Mesendoderm (in vitro differentiated cells): ENCODE results near the gene TRIM40.
"Not testable (repeated sequence)": the region's sequence is repeated elsewhere in the genome, so short reads cannot be mapped to it uniquely, and the experiment has no call there.

ENCODE experiments used
- DNase-seq: peaks from one replicate; pipeline ENCODE4 v3.0.0; 2013
- H2AK5ac ChIP-seq: 2 replicates; pipeline ENCODE4 v1.6.1; 2013; ENCODE audit warnings: low read length, inconsistent platforms
- H2BK120ac ChIP-seq: 2 replicates; pipeline ENCODE4 v1.6.1; 2013; ENCODE audit warnings: low read depth, mild to moderate bottlenecking, low read length, moderate library complexity, mixed read lengths
- H2BK15ac ChIP-seq: replicated peaks from 2 replicates; pipeline ENCODE4 v1.6.1; 2013; ENCODE audit warnings: low read depth, mild to moderate bottlenecking, moderate library complexity
- H2BK5ac ChIP-seq: 2 replicates; pipeline ENCODE4 v1.6.1; 2013; ENCODE audit warnings: low read length, inconsistent platforms
- H3K18ac ChIP-seq: 2 replicates; pipeline ENCODE4 v1.6.1; 2013; ENCODE audit warnings: mild to moderate bottlenecking, low read length, mixed read lengths
- H3K23ac ChIP-seq: one replicate; pipeline ENCODE4 v1.6.1; 2013; ENCODE audit warnings: low read length
- H3K27ac ChIP-seq: 2 replicates; pipeline ENCODE4 v1.5.1; 2013; ENCODE audit warnings: low read depth, mild to moderate bottlenecking, inconsistent platforms, low read length, moderate library complexity
- H3K27me3 ChIP-seq: 2 replicates; pipeline ENCODE4 v1.6.1; 2013; ENCODE audit warnings: low read length, control low read depth, mild to moderate bottlenecking, inconsistent platforms; ENCODE audit not compliant: insufficient read depth, poor library complexity
- H3K36me3 ChIP-seq: 2 replicates; pipeline ENCODE4 v1.6.1; 2013; ENCODE audit warnings: low read length, inconsistent platforms; ENCODE audit not compliant: control insufficient read depth, insufficient read depth
- H3K4ac ChIP-seq: one replicate; pipeline ENCODE4 v1.6.1; 2013; ENCODE audit warnings: low read depth, mild to moderate bottlenecking, low read length, moderate library complexity
- H3K4me1 ChIP-seq: 2 replicates; pipeline ENCODE4 v1.6.1; 2013; ENCODE audit warnings: low read depth, low read length, inconsistent platforms; ENCODE audit not compliant: control insufficient read depth
- H3K4me2 ChIP-seq: 2 replicates; pipeline ENCODE4 v1.6.1; 2013; ENCODE audit warnings: low read length
- H3K4me3 ChIP-seq: 2 replicates; pipeline ENCODE4 v1.5.1; 2013; ENCODE audit warnings: mild to moderate bottlenecking, low read length
- H3K56ac ChIP-seq: one replicate; pipeline ENCODE4 v1.6.1; 2013; ENCODE audit warnings: low read length
- H3K79me1 ChIP-seq: 2 replicates; pipeline ENCODE4 v1.6.1; 2013; ENCODE audit warnings: low read length, inconsistent platforms
- H3K79me2 ChIP-seq: 2 replicates; pipeline ENCODE4 v1.6.1; 2013; ENCODE audit warnings: mild to moderate bottlenecking, low read length; ENCODE audit not compliant: control insufficient read depth, insufficient read depth
- H3K9ac ChIP-seq: 2 replicates; pipeline ENCODE4 v1.6.1; 2013; ENCODE audit warnings: low read length, inconsistent platforms
- H4K5ac ChIP-seq: one replicate; pipeline ENCODE4 v1.6.1; 2013; ENCODE audit warnings: low read length
- H4K8ac ChIP-seq: one replicate; pipeline ENCODE4 v1.6.1; 2013; ENCODE audit warnings: low read depth, mild to moderate bottlenecking, control low read depth, low read length, moderate library complexity
- WGBS: extraction: QIAGEN DNeasy Blood & Tissue Kit; methylation state at CpG from one replicate; pipeline ENCODE4 v1.1.7; 2013; ENCODE audit warnings: low lambda C conversion rate, missing lambda C conversion rate; ENCODE audit not compliant: insufficient coverage; ENCODE audit errors: extremely low coverage; 5-methylcytosine and 5-hydroxymethylcytosine counted together

TRIM40 gene

DNA sequence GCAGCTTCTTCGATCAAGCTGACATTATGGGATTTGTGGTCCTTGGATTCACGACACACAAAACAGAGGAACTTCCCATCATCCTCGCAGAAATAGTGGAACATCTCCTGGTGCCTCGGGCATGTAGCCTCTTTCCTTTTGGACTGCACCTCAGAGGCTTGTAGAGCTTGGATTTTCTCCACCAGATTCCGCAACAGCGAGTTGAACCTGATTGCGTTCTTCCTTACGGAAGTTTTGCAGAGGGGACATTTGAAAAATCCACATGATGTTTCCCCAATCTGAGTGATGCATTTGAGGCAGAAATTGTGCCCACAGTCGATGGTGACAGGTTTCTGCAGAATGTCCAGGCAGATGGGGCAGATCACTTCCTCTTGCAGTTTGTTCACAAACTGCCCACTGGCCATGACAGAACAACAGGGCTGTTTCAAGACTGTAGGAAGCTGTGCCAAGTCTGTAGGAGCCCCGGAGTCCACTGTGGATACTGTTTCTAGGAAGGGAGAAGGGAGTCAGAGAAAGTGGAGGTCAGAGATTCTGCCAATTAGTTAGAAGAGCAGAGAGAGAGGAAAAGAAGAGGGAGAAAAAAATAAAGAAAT is 23.4 kb upstream of the TRIM40 start:
- no peaks in the 10 kb centered on the region for H3K36me3 ChIP-seq

DNA sequence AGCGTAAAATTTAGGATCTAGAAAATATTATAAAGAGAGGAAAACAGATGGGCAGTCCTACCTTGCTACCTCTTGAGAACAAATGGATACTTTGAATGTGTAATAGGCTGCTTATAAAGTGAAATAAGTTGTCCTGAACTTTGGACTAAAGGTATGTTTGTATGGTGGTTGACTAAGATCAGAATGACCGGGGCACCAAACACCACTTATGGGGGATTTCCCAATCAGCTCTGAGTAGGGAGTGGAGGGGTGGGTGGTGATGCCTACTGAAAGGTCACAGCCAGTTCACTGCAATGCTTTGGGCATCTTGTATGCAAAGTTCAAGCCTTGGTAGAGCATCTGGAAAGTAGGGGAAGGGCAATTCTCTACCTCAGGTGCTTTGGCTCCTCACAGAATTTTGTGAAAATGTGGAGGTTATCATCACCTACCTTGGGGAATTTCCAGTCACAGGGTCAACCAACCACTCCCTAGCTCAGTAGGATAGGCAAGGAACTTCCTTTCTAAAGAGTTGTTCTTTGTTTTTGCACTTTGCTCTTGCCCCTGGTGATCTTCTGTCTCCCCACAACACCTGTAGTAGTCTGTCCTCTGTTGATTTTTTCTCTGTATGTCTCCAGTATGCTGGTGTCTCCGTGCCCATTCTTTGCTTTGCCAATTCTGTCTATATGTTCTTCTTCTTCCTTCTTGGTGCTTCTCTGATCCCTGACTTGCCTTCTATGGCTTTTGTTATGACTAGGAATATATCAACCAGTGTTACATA is 22.8 kb upstream of the TRIM40 start, which contains the start of gene TRIM31:
TSS of gene TRIM31 (minus strand) at position 88 of the 757 bp plus-strand sequence. CDS start 285 bp downstream, outside the sequence.
- H4K8ac ChIP-seq, result no peak within 1 kb of the TSS
- H3K79me1 ChIP-seq, result no peaks in the 10 kb centered on the region
- WGBS, result 100% methylated on average over 1 of the region's 3 CpGs
- no peak within 1 kb of the TSS for H3K4me3 ChIP-seq
- H3K9ac ChIP-seq, result no peak within 1 kb of the TSS
- H3K23ac ChIP-seq, result no peak within 1 kb of the TSS
- H3K36me3 ChIP-seq, result no peaks in the 10 kb centered on the region
- H3K4me1 ChIP-seq, result no peaks in the 10 kb centered on the region
- no peak within 1 kb of the TSS for H4K5ac ChIP-seq
- no peaks in the 10 kb centered on the region for H3K79me2 ChIP-seq
- peaks cover 2% of the 10 kb centered on the region for H3K27me3 ChIP-seq
- no peak within 1 kb of the TSS for H2BK5ac ChIP-seq
- no peak for DNase-seq
- no peak within 1 kb of the TSS for H2AK5ac ChIP-seq
- no peak within 1 kb of the TSS for H2BK15ac ChIP-seq
- H2BK120ac ChIP-seq, result no peak within 1 kb of the TSS
- H3K56ac ChIP-seq, result no peak within 1 kb of the TSS
- H3K4ac ChIP-seq, result no peak within 1 kb of the TSS
- H3K4me2 ChIP-seq, result no peak within 1 kb of the TSS
- no peak within 1 kb of the TSS for H3K27ac ChIP-seq
- H3K18ac ChIP-seq, result no peak within 1 kb of the TSS

More for the DNA sequence above, 23.4 kb upstream of the TRIM40 start:
- Histone ChIP-seq H3K4me3 (no peak overlapping the region), H2BK5ac (no peak overlapping the region), H3K18ac (no peak overlapping the region), H3K27me3 (peaks cover 2% of the 10 kb centered on the region), H3K23ac (no peak overlapping the region), H4K8ac (no peak overlapping the region), H3K4me1 (no peaks in the 10 kb centered on the region), H3K9ac (no peak overlapping the region), H3K27ac (no peak overlapping the region), H3K79me1 (no peaks in the 10 kb centered on the region), H2BK15ac (no peak overlapping the region), H3K4ac (no peak overlapping the region), H4K5ac (no peak overlapping the region), H3K79me2 (no peaks in the 10 kb centered on the region), H3K4me2 (no peak overlapping the region), H2AK5ac (no peak overlapping the region), H3K56ac (no peak overlapping the region), H2BK120ac (no peak overlapping the region)
- WGBS, result no CpG with 5 or more reads among the region's 10 CpGs
- no peak for DNase-seq

DNA sequence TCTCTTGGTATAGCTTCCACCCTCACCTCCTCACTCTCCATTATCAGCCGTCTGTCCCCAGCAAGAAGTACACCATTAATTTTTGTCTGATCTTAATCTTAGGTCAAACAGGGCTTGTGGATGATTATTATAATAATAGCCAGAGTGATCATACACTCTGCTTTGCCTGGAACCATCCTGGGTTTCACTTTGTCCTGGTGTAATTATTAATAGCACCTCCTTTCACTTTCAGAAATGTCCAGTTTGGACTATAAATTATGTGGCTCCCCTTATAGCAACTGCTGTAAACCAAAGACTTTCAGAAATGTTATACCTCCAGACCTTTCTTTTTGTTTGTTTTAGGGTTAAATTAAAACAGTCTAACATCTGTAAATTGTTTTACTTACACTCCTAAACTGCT is 22.1 kb upstream of the TRIM40 start:
- H3K4me3 ChIP-seq, result no peak overlapping the region
- peaks cover 2% of the 10 kb centered on the region for H3K27me3 ChIP-seq
- no peak overlapping the region for H3K27ac ChIP-seq
- H3K4me2 ChIP-seq, result no peak overlapping the region
- DNase-seq, result no peak
- H4K5ac ChIP-seq, result no peak overlapping the region
- no peak overlapping the region for H2AK5ac ChIP-seq
- no peak overlapping the region for H2BK120ac ChIP-seq
- no peak overlapping the region for H2BK15ac ChIP-seq
- H2BK5ac ChIP-seq, result no peak overlapping the region
- no peak overlapping the region for H3K23ac ChIP-seq
- H3K79me1 ChIP-seq, result no peaks in the 10 kb centered on the region
- WGBS, result no CpG with 5 or more reads among the region's 1 CpG
- no peaks in the 10 kb centered on the region for H3K79me2 ChIP-seq
- no peaks in the 10 kb centered on the region for H3K36me3 ChIP-seq
- H3K9ac ChIP-seq, result no peak overlapping the region
- H3K4ac ChIP-seq, result no peak overlapping the region
- no peak overlapping the region for H4K8ac ChIP-seq
- no peaks in the 10 kb centered on the region for H3K4me1 ChIP-seq
- H3K18ac ChIP-seq, result no peak overlapping the region
- no peak overlapping the region for H3K56ac ChIP-seq

DNA sequence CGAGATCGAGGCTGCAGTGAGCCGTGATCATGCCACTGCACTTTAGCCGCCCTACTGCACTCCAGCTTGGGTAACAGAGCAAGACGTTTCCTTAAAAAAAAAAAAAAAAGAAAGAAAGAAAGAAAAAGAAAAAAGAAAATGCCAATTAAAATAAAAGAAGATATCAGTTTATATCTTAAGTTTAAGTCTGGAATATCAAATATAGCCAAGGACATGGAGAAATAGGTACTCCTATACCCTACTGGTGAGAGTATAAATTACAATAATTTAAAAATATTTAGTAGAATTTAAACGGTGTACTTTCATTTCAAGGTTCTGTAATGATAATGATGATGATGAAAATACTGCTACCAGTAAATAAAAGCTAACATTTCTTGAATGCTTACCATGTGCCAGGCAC is 19.2 kb upstream of the TRIM40 start:
- Histone ChIP-seq H3K27me3 (no peaks in the 10 kb centered on the region), H3K79me2 (no peaks in the 10 kb centered on the region), H3K56ac (no peak overlapping the region), H3K9ac (no peak overlapping the region), H3K36me3 (no peaks in the 10 kb centered on the region), H3K23ac (no peak overlapping the region), H2BK120ac (no peak overlapping the region), H3K4me2 (no peak overlapping the region), H3K18ac (no peak overlapping the region), H2AK5ac (no peak overlapping the region), H3K4me3 (no peak overlapping the region), H3K4me1 (no peaks in the 10 kb centered on the region), H3K27ac (no peak overlapping the region), H4K8ac (no peak overlapping the region), H4K5ac (no peak overlapping the region), H3K79me1 (no peaks in the 10 kb centered on the region), H2BK15ac (no peak overlapping the region), H3K4ac (no peak overlapping the region), H2BK5ac (no peak overlapping the region)
- WGBS, result no CpG with 5 or more reads among the region's 6 CpGs
- DNase-seq, result no peak

DNA sequence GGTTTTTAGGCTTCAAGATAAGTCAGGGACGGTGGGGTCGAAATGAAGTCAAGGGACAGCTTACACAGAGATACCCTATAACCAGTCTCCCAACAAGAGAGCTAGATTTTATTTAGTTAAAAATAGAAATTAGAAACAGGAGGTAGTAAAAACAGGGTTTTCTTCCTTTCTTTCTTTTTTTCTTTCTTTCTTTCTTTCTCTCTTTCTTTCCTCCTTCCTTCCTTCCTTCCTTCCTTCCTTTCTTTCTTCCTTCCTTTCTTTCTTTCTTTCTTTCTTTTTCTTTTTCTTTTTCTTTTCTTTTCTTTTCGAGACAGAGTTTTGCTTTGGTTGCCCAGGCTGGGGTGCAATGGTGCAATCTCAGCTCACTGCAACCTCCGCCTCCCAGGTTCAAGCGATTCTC is 17.2 kb upstream of the TRIM40 start:
- DNase-seq, H3K27me3 ChIP-seq: not testable (repeated sequence)
- no CpG with 5 or more reads among the region's 5 CpGs for WGBS

More for the DNA sequence above, 17.2 kb upstream of the TRIM40 start:
- not testable (repeated sequence) for H3K56ac ChIP-seq, H2BK15ac ChIP-seq, H2AK5ac ChIP-seq, H3K36me3 ChIP-seq, H3K4me1 ChIP-seq, H3K4ac ChIP-seq, H3K18ac ChIP-seq, H3K79me1 ChIP-seq, H3K27ac ChIP-seq, H4K5ac ChIP-seq, H3K23ac ChIP-seq, H3K4me2 ChIP-seq, H3K9ac ChIP-seq, H2BK120ac ChIP-seq, H4K8ac ChIP-seq, H3K4me3 ChIP-seq, H2BK5ac ChIP-seq, H3K79me2 ChIP-seq
